Liver (tissue), 3 donors: Measurements from ENCODE around the gene FN3K.

ENCODE experiments used
- HNF4A ChIP-seq, 2 donors: conservative IDR thresholded peaks; 2 replicates each; pipeline ENCODE4 v1.6.1; 2016; ENCODE audit warnings: antibody characterized with exemption in 2 of 2, mild to moderate bottlenecking in 2 of 2
- RAD21 ChIP-seq, 2 donors: IDR thresholded peaks; 2 replicates each; pipeline ENCODE4 v1.6.1; 2016; ENCODE audit warnings: antibody characterized with exemption in 2 of 2, mild to moderate bottlenecking in 2 of 2
- SP1 ChIP-seq: IDR thresholded peaks from 2 replicates; pipeline ENCODE4 v1.6.1; 2018; ENCODE audit warnings: antibody characterized with exemption, mild to moderate bottlenecking
- TF ChIP-seq, protein P1 (sequence below): IDR thresholded peaks from 2 replicates; pipeline ENCODE4 v1.6.1; 2016; ENCODE audit warnings: antibody characterized with exemption, mild to moderate bottlenecking
- TF ChIP-seq, protein P2 (sequence below): IDR thresholded peaks from 2 replicates; pipeline ENCODE4 v1.6.1; 2016; ENCODE audit warnings: antibody characterized with exemption
- TF ChIP-seq, protein P3 (sequence below): fragments of 150-350 bp; IDR thresholded peaks from 2 replicates; pipeline ENCODE4 v1.5.1; 2017; ENCODE audit warnings: improper control_type of control experiment, low read depth, low read length; ENCODE audit not compliant: missing input control
- donor health status: healthy.
- donor health status: healthy.

DNA sequence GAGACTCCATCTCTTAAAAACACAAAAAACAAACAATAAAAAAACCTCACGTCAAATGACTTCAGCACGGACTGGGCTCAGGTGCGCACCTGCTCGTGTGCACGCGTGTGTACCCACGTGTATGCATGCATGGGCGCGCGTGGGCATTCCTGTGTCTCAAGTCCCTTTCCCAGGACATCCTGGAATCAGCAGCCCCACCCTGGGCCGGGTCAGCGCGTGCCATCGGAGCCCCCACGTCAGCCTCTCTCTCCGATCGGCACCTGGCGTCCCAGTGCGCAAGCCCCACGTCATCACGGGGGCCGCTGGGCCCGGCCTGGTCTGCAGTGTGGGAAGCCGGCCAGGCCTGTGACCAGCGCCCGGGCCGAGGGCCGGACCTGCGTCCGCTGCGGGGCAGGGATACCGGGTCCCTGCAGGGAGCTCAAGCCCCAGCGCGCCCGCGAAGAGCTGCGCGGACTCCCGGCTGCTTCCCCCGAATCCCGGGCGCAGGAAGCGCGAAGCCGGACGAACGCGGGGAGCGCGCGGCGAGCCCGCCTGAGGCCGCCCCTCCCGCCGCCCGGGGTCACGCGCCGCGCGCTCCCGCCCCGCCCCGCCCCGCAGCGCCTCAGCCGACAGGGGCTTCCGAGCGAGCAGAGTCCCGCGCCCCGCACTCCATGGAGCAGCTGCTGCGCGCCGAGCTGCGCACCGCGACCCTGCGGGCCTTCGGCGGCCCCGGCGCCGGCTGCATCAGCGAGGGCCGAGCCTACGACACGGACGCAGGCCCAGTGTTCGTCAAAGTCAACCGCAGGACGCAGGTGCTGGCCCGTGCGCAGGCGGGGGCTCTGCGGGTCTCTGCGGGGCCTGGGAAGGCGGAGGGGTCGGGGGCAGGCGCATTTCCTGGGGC is at the start of gene FN3K:
- TF ChIP-seq, protein P1, sequence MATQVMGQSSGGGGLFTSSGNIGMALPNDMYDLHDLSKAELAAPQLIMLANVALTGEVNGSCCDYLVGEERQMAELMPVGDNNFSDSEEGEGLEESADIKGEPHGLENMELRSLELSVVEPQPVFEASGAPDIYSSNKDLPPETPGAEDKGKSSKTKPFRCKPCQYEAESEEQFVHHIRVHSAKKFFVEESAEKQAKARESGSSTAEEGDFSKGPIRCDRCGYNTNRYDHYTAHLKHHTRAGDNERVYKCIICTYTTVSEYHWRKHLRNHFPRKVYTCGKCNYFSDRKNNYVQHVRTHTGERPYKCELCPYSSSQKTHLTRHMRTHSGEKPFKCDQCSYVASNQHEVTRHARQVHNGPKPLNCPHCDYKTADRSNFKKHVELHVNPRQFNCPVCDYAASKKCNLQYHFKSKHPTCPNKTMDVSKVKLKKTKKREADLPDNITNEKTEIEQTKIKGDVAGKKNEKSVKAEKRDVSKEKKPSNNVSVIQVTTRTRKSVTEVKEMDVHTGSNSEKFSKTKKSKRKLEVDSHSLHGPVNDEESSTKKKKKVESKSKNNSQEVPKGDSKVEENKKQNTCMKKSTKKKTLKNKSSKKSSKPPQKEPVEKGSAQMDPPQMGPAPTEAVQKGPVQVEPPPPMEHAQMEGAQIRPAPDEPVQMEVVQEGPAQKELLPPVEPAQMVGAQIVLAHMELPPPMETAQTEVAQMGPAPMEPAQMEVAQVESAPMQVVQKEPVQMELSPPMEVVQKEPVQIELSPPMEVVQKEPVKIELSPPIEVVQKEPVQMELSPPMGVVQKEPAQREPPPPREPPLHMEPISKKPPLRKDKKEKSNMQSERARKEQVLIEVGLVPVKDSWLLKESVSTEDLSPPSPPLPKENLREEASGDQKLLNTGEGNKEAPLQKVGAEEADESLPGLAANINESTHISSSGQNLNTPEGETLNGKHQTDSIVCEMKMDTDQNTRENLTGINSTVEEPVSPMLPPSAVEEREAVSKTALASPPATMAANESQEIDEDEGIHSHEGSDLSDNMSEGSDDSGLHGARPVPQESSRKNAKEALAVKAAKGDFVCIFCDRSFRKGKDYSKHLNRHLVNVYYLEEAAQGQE: no peak
- TF ChIP-seq, protein P2, sequence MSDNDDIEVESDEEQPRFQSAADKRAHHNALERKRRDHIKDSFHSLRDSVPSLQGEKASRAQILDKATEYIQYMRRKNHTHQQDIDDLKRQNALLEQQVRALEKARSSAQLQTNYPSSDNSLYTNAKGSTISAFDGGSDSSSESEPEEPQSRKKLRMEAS: no peak
- TF ChIP-seq SP1: no peak
- TF ChIP-seq, protein P3, sequence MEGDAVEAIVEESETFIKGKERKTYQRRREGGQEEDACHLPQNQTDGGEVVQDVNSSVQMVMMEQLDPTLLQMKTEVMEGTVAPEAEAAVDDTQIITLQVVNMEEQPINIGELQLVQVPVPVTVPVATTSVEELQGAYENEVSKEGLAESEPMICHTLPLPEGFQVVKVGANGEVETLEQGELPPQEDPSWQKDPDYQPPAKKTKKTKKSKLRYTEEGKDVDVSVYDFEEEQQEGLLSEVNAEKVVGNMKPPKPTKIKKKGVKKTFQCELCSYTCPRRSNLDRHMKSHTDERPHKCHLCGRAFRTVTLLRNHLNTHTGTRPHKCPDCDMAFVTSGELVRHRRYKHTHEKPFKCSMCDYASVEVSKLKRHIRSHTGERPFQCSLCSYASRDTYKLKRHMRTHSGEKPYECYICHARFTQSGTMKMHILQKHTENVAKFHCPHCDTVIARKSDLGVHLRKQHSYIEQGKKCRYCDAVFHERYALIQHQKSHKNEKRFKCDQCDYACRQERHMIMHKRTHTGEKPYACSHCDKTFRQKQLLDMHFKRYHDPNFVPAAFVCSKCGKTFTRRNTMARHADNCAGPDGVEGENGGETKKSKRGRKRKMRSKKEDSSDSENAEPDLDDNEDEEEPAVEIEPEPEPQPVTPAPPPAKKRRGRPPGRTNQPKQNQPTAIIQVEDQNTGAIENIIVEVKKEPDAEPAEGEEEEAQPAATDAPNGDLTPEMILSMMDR: no peak
- no peak for TF ChIP-seq HNF4A (conservative IDR thresholded peaks at IDR 0.05)
- TF ChIP-seq RAD21 (IDR thresholded peaks at IDR 0.05): no peak
